Measurements from ENCODE around the gene NR1H4. TPM values are rescaled to one million over a fixed set of nuclear protein-coding genes. Genes with fewer than 3 reads are reported as not detected.

Gene NR1H4
- total and polyA plus RNA-seq, 2 of the 8 experiments (the other 6 are each of a cell fraction or from before 2014, with no cell fraction given), result not detected

DNA sequence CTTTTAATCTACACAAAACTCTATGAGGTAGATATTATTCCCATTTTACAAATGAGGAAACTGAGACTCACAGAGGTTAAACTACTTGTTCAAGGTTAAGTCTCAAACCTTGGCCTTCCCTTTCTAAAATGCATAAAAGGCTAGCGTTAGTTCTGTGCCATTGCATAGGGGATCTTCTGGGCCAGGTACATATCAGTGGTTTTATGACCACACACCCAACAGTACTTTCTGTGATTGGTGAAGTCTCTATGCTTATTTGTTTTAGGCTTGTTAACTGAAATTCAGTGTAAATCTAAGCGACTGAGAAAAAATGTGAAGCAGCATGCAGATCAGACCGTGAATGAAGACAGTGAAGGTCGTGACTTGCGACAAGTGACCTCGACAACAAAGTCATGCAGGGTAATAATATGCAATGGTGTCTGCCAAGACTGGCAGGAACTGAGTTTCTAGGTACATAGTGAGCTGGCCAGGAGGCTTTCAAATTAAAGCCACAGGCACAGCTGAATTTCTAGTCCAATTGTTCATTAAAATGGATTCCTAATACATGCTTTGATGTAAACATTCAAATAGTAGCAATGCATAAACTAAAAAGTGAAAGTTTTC is 61.1 kb downstream of the NR1H4 start:
- Histone ChIP-seq H3K23ac (ENCODE audit: insufficient read length) (no peak overlapping the region), H2BK15ac (ENCODE audit: low read length) (no peak overlapping the region), H4K91ac (replicated peaks; ENCODE audit: insufficient read length, low read length) (no peak overlapping the region), H2BK20ac (ENCODE audit: low read length) (no peak overlapping the region), H3K27me3 (replicated peaks in 1 of 4; ENCODE audit: control insufficient read depth in 3 of 4, extremely low read depth in 1 of 4, insufficient read depth in 3 of 4, low read length in 3 of 4) (no peaks in the 10 kb centered on the region), H4K20me1 (replicated peaks in 1 of 2; ENCODE audit: control insufficient read depth in 1 of 2, insufficient read depth in 2 of 2, low read length in 2 of 2) (no peaks in the 10 kb centered on the region), H2BK12ac (ENCODE audit: low read depth, low read length) (no peak overlapping the region), H3K79me1 (ENCODE audit: low read depth, low read length) (no peaks in the 10 kb centered on the region), H3K79me2 (ENCODE audit: control insufficient read depth in 1 of 2, insufficient read depth in 2 of 2, low read length in 2 of 2) (no peaks in the 10 kb centered on the region), H4K8ac (ENCODE audit: extremely low read depth, insufficient read depth, low read length) (no peak overlapping the region), H3K9ac (replicated peaks in 1 of 4; ENCODE audit: extremely low read depth in 1 of 4, low read depth in 3 of 4, low read length in 3 of 4) (no peak overlapping the region), H3K9me3 (ENCODE audit: insufficient read depth in 2 of 2, low read depth in 1 of 2, low read length in 1 of 2) (no peaks in the 10 kb centered on the region), H3K4me3 (ENCODE audit: extremely low read depth in 1 of 4, insufficient read depth in 2 of 4, low read depth in 3 of 4, low read length in 4 of 4) (no peak overlapping the region), H3K4me2 (ENCODE audit: insufficient read depth in 1 of 2, low read depth in 2 of 2, low read length in 2 of 2) (no peak overlapping the region), H3K27ac (ENCODE audit: low read depth, low read length) (no peak overlapping the region), H3K4ac (replicated peaks; ENCODE audit: insufficient read length, low read depth, low read length) (no peak overlapping the region), H4K5ac (ENCODE audit: insufficient read length, low read depth, low read length) (no peak overlapping the region), H2BK120ac (replicated peaks; ENCODE audit: low read depth, low read length) (no peak overlapping the region), H3K18ac (ENCODE audit: extremely low read depth, low read length) (no peak overlapping the region), H3K23me2 (ENCODE audit: low read depth, low read length) (no peaks in the 10 kb centered on the region), H3K4me1 (replicated peaks in 1 of 4; ENCODE audit: control insufficient read depth in 3 of 4, insufficient read depth in 4 of 4, low read length in 3 of 4) (no peaks in the 10 kb centered on the region), H3K56ac (replicated peaks; ENCODE audit: insufficient read length, low read depth, low read length) (no peak overlapping the region), H2AFZ (ENCODE audit: low read length) (no peak overlapping the region), H2AK5ac (ENCODE audit: low read depth, low read length) (no peak overlapping the region), H3K36me3 (ENCODE audit: control insufficient read depth in 2 of 4, insufficient read depth in 4 of 4, low read length in 3 of 4) (no peaks in the 10 kb centered on the region), H3K14ac (ENCODE audit: insufficient read length) (no peak overlapping the region), H2BK5ac (ENCODE audit: low read depth, low read length) (no peak overlapping the region)
- POLR2A ChIA-PET (ENCODE audit: partially characterized antibody), result no interaction called here
- FAIRE-seq, result no peak
- no peak for DNase-seq (ENCODE audit: low read depth in 1 of 2, low spot score in 2 of 2)
- WGBS, 2 experiments (ENCODE audit: extremely low coverage in 1 of 2, insufficient coverage in 1 of 2, insufficient read length in 1 of 2, insufficient replicate concordance in 2 of 2, low coverage in 1 of 2, low lambda C conversion rate in 2 of 2, missing lambda C conversion rate in 1 of 2), result 95% methylated on average over 6 of the region's 6 CpGs; no CpG with 5 or more reads in 1 of the 2 experiments
- CTCF ChIA-PET (ENCODE audit: partially characterized antibody), result interaction anchor here (1.2 to 1.5 kb wide), 2 partner anchors 130 to 171 kb away, joined by 3 read pairs; no protein-coding TSS in a partner anchor
- no peak for TF ChIP-seq TAF7 (optimal IDR thresholded peaks at IDR 0.05; ENCODE audit: borderline replicate concordance, low read depth, low read length)
- no peak for TF ChIP-seq KDM5A (IDR thresholded peaks at IDR 0.05; ENCODE audit: low read length)
- TF ChIP-seq, protein P1, sequence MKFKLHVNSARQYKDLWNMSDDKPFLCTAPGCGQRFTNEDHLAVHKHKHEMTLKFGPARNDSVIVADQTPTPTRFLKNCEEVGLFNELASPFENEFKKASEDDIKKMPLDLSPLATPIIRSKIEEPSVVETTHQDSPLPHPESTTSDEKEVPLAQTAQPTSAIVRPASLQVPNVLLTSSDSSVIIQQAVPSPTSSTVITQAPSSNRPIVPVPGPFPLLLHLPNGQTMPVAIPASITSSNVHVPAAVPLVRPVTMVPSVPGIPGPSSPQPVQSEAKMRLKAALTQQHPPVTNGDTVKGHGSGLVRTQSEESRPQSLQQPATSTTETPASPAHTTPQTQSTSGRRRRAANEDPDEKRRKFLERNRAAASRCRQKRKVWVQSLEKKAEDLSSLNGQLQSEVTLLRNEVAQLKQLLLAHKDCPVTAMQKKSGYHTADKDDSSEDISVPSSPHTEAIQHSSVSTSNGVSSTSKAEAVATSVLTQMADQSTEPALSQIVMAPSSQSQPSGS (IDR thresholded peaks at IDR 0.05; ENCODE audit: low read length), result no peak
- no peak for TF ChIP-seq EGR1 (IDR thresholded peaks at IDR 0.05; ENCODE audit: borderline replicate concordance, low read depth, low read length)
- TF ChIP-seq GABPA (IDR thresholded peaks at IDR 0.05; ENCODE audit: borderline replicate concordance, insufficient read depth, low read length), result no peak
- TF ChIP-seq JUN (IDR thresholded peaks at IDR 0.05; ENCODE audit: low read depth, low read length), result no peak
- TF ChIP-seq POLR2AphosphoS5 (IDR thresholded peaks at IDR 0.05; ENCODE audit: low read depth, low read length), result no peak
- no peak for TF ChIP-seq BCL11A (IDR thresholded peaks at IDR 0.05; ENCODE audit: low read depth in 2 of 2, low read length in 2 of 2)
- no peak for TF ChIP-seq CBX5 (IDR thresholded peaks at IDR 0.05; ENCODE audit: low read depth, low read length)
- no peak for TF ChIP-seq RFX5 (IDR thresholded peaks at IDR 0.05; ENCODE audit: borderline replicate concordance, low read depth, low read length)
- no peak for TF ChIP-seq KDM4A (IDR thresholded peaks at IDR 0.05; ENCODE audit: low read depth, low read length, severe bottlenecking)
- no peak for TF ChIP-seq TCF12 (IDR thresholded peaks at IDR 0.05; ENCODE audit: low read depth, low read length)

All from H1 (cell line).